HepG2 (cell line): ENCODE results near the gene FCHSD1. TPM values are rescaled to one million over a fixed set of nuclear protein-coding genes. Genes with fewer than 3 reads are reported as not detected.

Experiments used
- ADNP ChIP-seq: sonication (generic); formaldehyde crosslinking; IDR thresholded peaks from 2 replicates; pipeline ENCODE4 v1.4.0; 2020; ENCODE audit warnings: missing genetic modification reagents
- ARNT ChIP-seq: fragments of 450-650 bp; IDR thresholded peaks from 2 replicates; pipeline ENCODE4 v1.6.1; 2017
- BHLHE40 ChIP-seq: IDR thresholded peaks from 2 replicates; pipeline ENCODE4 v1.6.1; 2011; ENCODE audit warnings: low read length, improper control_type of control experiment
- ERF ChIP-seq: IDR thresholded peaks from 2 replicates; pipeline ENCODE4 v1.6.1; 2018; ENCODE audit warnings: missing biosample characterization, missing genetic modification reagents
- GATAD2A ChIP-seq: IDR thresholded peaks from 2 replicates; pipeline ENCODE4 v1.6.1; 2016
- NFKB2 ChIP-seq: sonication (generic); formaldehyde crosslinking; IDR thresholded peaks from 2 replicates; pipeline ENCODE4 v1.4.0; 2020; ENCODE audit warnings: missing genetic modification reagents, borderline replicate concordance
- PBX2 ChIP-seq: IDR thresholded peaks from 2 replicates; pipeline ENCODE4 v1.6.1; 2016; ENCODE audit warnings: control low read depth
- SNRNP70 ChIP-seq: fragments of 200-400 bp; formaldehyde crosslinking; IDR thresholded peaks from 2 replicates; pipeline ENCODE4 v1.6.1; 2017; ENCODE audit warnings: mild to moderate bottlenecking, low read depth, low read length, moderate library complexity
- TRAFD1 ChIP-seq: sonication (generic); formaldehyde crosslinking; IDR thresholded peaks from 2 replicates; pipeline ENCODE4 v1.5.1; 2020; ENCODE audit warnings: missing genetic modification reagents, mild to moderate bottlenecking, borderline replicate concordance
- U2AF1 ChIP-seq: fragments of 200-400 bp; formaldehyde crosslinking; optimal IDR thresholded peaks from 2 replicates; pipeline ENCODE3; 2017; ENCODE audit warnings: mild to moderate bottlenecking, low read depth, low read length
- YEATS4 ChIP-seq: sonication (generic); formaldehyde crosslinking; IDR thresholded peaks from 2 replicates; pipeline ENCODE4 v1.4.0; 2020; ENCODE audit warnings: missing genetic modification reagents, borderline replicate concordance
- ZFX ChIP-seq: sonication (generic); formaldehyde crosslinking; IDR thresholded peaks from 2 replicates; pipeline ENCODE4 v1.4.0; 2020; ENCODE audit warnings: mild to moderate bottlenecking, low read depth, missing genetic modification reagents, moderate library complexity
- ZNF414 ChIP-seq: sonication (generic); formaldehyde crosslinking; IDR thresholded peaks from 2 replicates; pipeline ENCODE4 v1.5.0; 2020; ENCODE audit warnings: missing genetic modification reagents
- ZNF609 ChIP-seq: sonication (generic); formaldehyde crosslinking; IDR thresholded peaks from 2 replicates; pipeline ENCODE4 v1.4.0; 2020; ENCODE audit warnings: mild to moderate bottlenecking, missing genetic modification reagents, borderline replicate concordance
- ZNF710 ChIP-seq: sonication (generic); formaldehyde crosslinking; IDR thresholded peaks from 2 replicates; pipeline ENCODE4 v1.5.0; 2020; ENCODE audit warnings: mild to moderate bottlenecking, missing genetic modification reagents, borderline replicate concordance
- ZNF713 ChIP-seq: sonication (generic); formaldehyde crosslinking; IDR thresholded peaks from 2 replicates; pipeline ENCODE4 v1.4.0; 2020; ENCODE audit warnings: mild to moderate bottlenecking, missing genetic modification reagents
- ZNF816 ChIP-seq: sonication (generic); formaldehyde crosslinking; IDR thresholded peaks from 2 replicates; pipeline ENCODE4 v1.8.0; 2022; ENCODE audit warnings: missing genetic modification reagents, mild to moderate bottlenecking, borderline replicate concordance
- polyA plus RNA-seq, 8 experiments: library from polyadenylated mRNA; depleted of rRNA in 3 of 8; stranded (reverse) in 7 of 8; unstranded in 1 of 8; fragments of >200 nt; fragmentation: Illumina TruSeq in 4 of 8; extraction: Trizol in 4 of 8; gene quantifications; 2 replicates each; pipeline versions ENCODE4 v1.2.1 to v1.2.3, GENCODE V29; 2011 to 2016; ENCODE audit warnings: low read depth in 4 of 8, missing spikeins in 1 of 8, mixed read lengths in 1 of 8; ENCODE audit not compliant: insufficient read depth in 1 of 8
- total RNA-seq, 5 experiments: library from RNA; depleted of rRNA; stranded (reverse); fragments of >200 nt; fragmentation: Illumina TruSeq; extraction: Trizol; gene quantifications; 2 replicates each; pipeline ENCODE4 v1.2.3, GENCODE V29; 2016; ENCODE audit warnings: low read depth in 1 of 5

Gene FCHSD1
- total and polyA plus RNA-seq, 2 of the 13 experiments (the other 11 are each of a cell fraction or from before 2014, with no cell fraction given): 5.5 to 15.4 TPM

- TF ChIP-seq ZNF609 (CRISPR knock-in tag): no peak
- no peak for TF ChIP-seq SNRNP70
- no peak for TF ChIP-seq ARNT
- TF ChIP-seq ZNF710 (CRISPR knock-in tag): peak; percentile 39; the same call in 1 of the 2 replicates
- no peak; the same call in 1 of the 2 replicates for TF ChIP-seq PBX2 (CRISPR knock-in tag)
- TF ChIP-seq ZNF414 (CRISPR knock-in tag): no peak
- no peak for TF ChIP-seq ADNP (CRISPR knock-in tag)
- TF ChIP-seq TRAFD1 (CRISPR knock-in tag): 0 out of 2 replicates have a peak, but pooled peaks have one; percentile 10
- no peak for TF ChIP-seq NFKB2 (CRISPR knock-in tag)
- no peak for TF ChIP-seq ERF (CRISPR knock-in tag)
- TF ChIP-seq ZNF816 (CRISPR knock-in tag): no peak
- no peak for TF ChIP-seq ZNF713 (CRISPR knock-in tag)
- no peak for TF ChIP-seq U2AF1
- TF ChIP-seq YEATS4: peak; percentile 56; the same call in 1 of the 2 replicates
- 0 out of 2 replicates have a peak, but pooled peaks have one; percentile 2 for TF ChIP-seq GATAD2A (CRISPR knock-in tag)
- TF ChIP-seq BHLHE40: no peak
- peak; percentile 41 for TF ChIP-seq ZFX
These were observed 13.3 kb downstream of the FCHSD1 start (continued) for GRCh38 chr5:141637767-141638419.
